Memory B cell (primary cell): ENCODE measurements around the gene EXOC6B.

Experiments used
- ATAC-seq: fragments of 150-1000 bp; cut with Tn5 transposase; 2 replicates; pipeline ENCODE4 v1.10.0; 2021; ENCODE audit warnings: low read depth, mild to moderate bottlenecking, moderate library complexity
- DNase-seq, 2 donors: peaks; one replicate each; pipeline ENCODE4 v3.0.0; 2022; ENCODE audit warnings: low spot score in 2 of 2
- H3K27ac Mint-ChIP-seq: one replicate; pipeline ENCODE4 v1.8.0; 2022; ENCODE audit warnings: mild to moderate bottlenecking, moderate library complexity, mixed read lengths
- H3K27me3 Mint-ChIP-seq: one replicate; pipeline ENCODE4 v1.8.0; 2022; ENCODE audit warnings: mixed read lengths
- H3K36me3 Mint-ChIP-seq: one replicate; pipeline ENCODE4 v1.8.0; 2022; ENCODE audit warnings: mild to moderate bottlenecking, mixed read lengths
- H3K4me1 Mint-ChIP-seq: one replicate; pipeline ENCODE4 v1.8.0; 2022; ENCODE audit warnings: mixed read lengths
- H3K4me3 Mint-ChIP-seq: one replicate; pipeline ENCODE4 v1.8.0; 2022; ENCODE audit warnings: mild to moderate bottlenecking, moderate library complexity, mixed read lengths
- H3K9me3 Mint-ChIP-seq: one replicate; pipeline ENCODE4 v1.8.0; 2022; ENCODE audit warnings: mixed read lengths

EXOC6B gene

DNA sequence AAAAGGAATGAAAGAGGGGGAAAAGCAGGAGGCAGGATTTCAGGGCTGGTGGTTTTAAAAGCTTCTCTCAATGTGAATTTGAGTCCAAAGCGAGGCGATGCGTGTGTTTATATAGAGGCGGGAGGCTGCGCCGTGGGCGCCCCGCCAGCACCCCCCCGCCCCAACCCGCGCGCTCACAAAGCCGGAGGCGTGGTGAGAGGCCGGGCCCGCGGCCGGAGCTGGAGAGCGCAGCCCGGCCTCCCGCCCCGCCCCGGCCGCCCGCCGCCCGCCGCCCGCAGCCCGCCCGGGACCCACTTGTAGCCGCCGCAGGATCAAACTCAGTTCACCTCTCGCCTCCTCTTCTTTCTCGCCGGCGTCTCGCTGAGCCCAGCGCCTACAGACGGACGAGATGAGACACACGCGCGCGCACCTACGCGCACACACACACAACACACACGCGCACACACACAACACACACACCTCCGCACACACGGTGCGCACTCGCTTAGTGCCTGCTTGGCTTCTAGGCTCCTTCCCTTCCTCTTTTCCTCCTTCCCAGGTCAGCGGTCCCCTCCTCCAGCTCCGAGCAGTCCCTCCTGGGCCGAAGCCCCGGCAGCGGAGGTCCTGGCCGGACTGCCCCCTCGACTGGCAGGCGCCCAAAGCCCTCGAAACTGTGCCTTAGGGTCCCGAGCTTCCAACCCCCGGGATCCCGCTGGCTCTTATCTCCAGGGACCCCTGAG is 676.8 kb downstream of the EXOC6B start:
- H3K27me3 Mint-ChIP-seq: peaks cover 37% of the 10 kb centered on the region
- ATAC-seq (peak; percentile 23), DNase-seq (peak in 1 of 2 donors; percentile 23)
- H3K4me3 Mint-ChIP-seq: peak overlapping the region; percentile 85
- peaks cover 5% of the 10 kb centered on the region for H3K9me3 Mint-ChIP-seq
- peak overlapping the region; percentile 43 for H3K27ac Mint-ChIP-seq
- peaks cover 7% of the 10 kb centered on the region for H3K36me3 Mint-ChIP-seq
- H3K4me1 Mint-ChIP-seq: peaks cover 30% of the 10 kb centered on the region

DNA sequence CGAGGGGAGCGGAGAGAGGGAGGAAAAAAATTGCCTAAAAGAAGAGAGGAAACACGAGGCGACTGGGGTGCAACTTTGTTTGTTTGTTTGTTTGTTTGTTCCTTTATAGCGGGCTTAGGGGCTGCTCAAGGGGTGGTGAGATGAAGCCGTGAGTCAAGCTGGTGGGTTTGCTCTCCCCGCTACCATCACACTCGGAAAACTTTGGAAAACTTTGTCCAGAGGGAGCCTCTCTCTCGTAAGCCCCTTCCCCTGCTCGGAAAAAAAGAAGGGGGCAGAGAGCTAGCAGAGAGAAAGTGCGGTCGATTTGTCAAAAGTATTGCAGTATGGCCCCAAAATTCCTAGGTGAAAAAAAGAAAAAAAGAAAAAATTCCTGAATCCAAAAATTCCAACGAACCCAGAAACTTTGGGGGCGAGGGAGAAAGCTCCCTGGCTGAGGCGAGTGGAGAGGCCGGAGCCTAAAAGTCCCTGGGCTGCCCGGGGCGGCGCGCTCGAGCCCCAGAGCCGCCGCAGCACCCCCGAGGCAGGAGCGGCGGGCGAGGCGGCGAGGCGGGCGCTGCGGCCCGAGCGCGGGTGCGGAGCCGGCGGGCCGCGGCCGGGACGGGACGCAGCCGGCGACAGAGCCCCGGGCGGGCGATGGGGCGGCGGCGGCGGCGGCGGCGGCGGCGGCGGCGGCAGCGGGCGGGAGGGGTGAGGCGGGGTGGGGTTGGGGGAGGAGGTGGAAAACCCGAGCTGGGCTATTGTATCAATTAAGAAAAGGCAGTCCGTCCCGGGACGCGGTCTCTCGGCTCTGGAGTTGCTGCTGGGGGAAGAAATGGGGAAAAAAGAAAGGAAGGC is 677.6 kb downstream of the EXOC6B start:
- H3K4me1 Mint-ChIP-seq: peaks cover 30% of the 10 kb centered on the region
- ATAC-seq: peak; percentile 12
- H3K27ac Mint-ChIP-seq: peak overlapping the region; percentile 39

DNA sequence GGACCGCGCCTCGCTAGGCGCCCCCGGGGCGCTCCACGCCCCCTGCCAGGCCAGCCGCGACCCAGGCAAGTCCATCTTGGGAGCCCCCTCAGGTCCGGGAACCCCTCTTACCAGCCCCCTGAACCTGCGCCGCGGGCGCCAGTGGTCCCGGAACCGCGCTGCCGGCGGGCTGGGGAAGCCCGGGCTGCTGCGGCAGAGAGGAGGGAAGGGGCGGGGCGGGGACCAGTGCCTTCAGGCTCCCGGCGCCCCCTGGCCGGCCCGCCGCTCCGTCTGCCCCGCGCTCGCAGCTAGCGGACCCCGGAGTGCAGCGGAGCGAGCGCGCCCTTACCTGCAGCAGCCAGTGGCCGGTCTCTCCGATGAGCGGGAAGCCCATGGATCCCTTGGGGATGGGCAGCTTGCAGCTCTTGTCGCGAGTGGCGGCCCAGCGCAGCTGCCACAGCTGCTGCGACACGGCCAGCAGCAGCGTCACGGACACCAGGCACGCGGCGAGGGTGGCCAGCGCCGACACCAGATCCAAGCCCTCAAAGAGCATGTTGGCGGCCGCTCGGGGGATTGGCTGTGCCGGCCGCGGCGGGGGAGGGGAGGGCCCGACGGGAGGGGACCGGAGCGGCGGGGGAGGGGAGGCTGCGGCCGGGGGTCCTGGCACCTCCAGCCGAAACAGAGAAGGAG is 678.4 kb downstream of the EXOC6B start, which contains the start of gene CYP26B1:
TSS of gene CYP26B1 (minus strand) at position 560 of the 669 bp plus-strand sequence. CDS start at position 532, 28 bp downstream.
- H3K9me3 Mint-ChIP-seq: peaks cover 5% of the 10 kb centered on the region

More for the DNA sequence above, 677.6 kb downstream of the EXOC6B start:
- peaks cover 5% of the 10 kb centered on the region for H3K9me3 Mint-ChIP-seq
- peaks cover 7% of the 10 kb centered on the region for H3K36me3 Mint-ChIP-seq
- peak in 1 of 2 donors; percentile 11 for DNase-seq
- H3K4me3 Mint-ChIP-seq: peak overlapping the region; percentile 85
- peaks cover 37% of the 10 kb centered on the region for H3K27me3 Mint-ChIP-seq

DNA sequence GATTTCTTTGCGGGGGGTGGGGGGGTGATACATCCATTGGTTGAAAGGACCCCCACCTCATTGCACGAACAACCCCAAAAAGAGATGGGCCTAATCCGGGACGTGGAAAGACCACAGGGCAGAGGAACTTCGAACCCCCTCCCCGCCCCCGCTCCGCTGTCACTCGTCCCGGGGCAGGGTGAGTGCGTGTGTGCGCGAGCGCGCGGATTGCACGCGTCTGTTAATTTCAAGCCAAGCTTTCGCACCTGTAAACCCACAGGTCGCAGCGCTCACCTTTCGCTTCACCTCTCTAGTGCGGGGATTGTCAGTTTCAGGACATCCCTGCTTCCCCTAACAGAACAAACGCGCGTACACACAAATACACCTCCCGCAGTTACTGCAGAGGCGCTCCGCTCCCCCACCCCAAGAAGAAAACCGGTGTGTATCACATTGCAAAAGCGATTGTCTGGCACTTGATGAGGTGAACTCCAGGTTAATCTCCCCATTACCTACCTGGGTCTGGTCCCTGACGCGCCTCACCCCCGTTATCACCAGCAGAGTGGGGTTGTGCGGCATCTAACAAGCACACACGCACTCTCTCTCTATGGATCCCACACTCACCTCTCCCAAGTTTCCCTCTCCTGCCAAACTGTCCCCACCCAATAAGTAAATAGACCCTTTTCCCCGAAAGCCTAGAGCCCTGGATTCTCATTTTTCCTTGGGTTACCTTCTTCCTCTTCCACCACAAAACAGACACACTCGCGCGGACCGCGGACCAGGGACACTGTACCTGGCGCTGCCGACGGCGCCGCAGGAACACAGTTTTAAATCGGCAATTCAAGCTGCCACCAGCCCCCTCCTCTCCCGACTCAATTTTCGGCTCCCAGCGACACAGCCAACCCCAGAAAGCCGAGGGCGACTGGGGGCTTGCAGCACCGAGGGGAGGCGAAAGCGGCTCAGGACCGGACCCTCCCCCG is 679.2 kb downstream of the EXOC6B start:
- Mint-ChIP-seq H3K27me3 (peaks cover 39% of the 10 kb centered on the region), H3K36me3 (peaks cover 7% of the 10 kb centered on the region), H3K4me1 (peaks cover 30% of the 10 kb centered on the region), H3K4me3 (peak overlapping the region; percentile 29), H3K27ac (no peak overlapping the region), H3K9me3 (peaks cover 5% of the 10 kb centered on the region)
- ATAC-seq (no peak), DNase-seq (peak in 1 of 2 donors; percentile 8)

More for the DNA sequence above, 678.4 kb downstream of the EXOC6B start, which contains the start of gene CYP26B1:
- no peak for DNase-seq
- Mint-ChIP-seq H3K36me3 (peaks cover 7% of the 10 kb centered on the region), H3K27ac (peak within 1 kb of the TSS; percentile 39), H3K4me3 (peak within 1 kb of the TSS; percentile 85), H3K27me3 (peaks cover 35% of the 10 kb centered on the region), H3K4me1 (peaks cover 30% of the 10 kb centered on the region)
- ATAC-seq: no peak

DNA sequence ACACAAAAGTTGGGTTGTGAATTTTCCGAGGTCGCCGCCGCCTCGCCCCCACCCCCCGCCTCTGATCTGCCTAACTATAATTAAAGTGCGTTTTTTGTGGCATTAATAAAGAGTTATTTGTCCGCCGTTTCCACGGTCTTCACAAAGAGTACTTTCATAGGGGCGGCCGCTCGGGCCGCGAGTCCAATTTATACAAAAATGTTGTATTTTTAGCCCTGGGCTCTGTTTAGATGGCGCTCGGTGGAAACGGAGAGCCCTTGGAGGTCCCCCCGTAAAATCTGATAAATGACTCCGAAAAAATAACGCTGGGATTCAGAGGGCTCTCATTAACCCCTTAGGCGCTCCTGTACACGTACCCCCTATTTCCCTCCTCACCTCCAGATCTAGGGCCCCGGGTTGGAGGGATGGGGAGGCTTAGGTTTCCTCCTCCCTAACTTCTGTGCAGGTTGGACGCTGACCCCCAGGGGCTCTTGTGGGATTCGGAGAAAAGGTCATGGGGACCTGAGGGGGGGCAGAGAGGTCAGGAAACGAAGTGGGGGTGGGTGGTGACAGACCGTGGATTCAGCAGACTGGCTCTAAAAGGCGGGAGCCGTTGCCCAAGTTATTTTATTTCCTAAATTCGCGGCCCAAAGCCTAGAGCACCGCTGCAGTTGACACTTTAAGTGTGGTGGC is 680.0 kb downstream of the EXOC6B start:
- Mint-ChIP-seq H3K4me3 (peak overlapping the region; percentile 78), H3K36me3 (peaks cover 7% of the 10 kb centered on the region), H3K27me3 (peaks cover 35% of the 10 kb centered on the region), H3K4me1 (peaks cover 30% of the 10 kb centered on the region), H3K9me3 (peaks cover 5% of the 10 kb centered on the region), H3K27ac (no peak overlapping the region)
- ATAC-seq (no peak), DNase-seq (no peak)

DNA sequence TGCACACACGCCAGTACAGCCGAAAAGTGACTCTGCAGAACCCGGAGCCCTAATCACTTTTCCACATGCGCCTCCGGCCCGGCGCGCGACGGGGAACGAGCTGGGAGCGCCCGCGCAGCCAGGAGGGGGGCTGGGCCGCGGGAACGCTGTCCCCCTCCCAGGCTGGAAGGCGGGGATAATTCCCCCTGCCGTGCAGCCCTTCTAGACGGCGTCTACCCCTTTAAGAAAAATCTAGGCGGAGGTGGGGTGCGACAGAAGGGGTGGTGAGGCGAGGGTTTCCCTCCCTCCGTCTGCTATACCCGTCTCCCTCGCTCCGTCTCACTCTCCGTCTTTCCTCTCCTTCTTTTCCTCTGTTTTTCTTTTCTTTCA is 680.6 kb downstream of the EXOC6B start:
- Mint-ChIP-seq H3K27ac (no peak overlapping the region), H3K4me3 (peak overlapping the region; percentile 78), H3K27me3 (peaks cover 33% of the 10 kb centered on the region), H3K9me3 (peaks cover 5% of the 10 kb centered on the region), H3K4me1 (peaks cover 28% of the 10 kb centered on the region), H3K36me3 (peaks cover 7% of the 10 kb centered on the region)
- no peak for ATAC-seq
- DNase-seq: no peak

DNA sequence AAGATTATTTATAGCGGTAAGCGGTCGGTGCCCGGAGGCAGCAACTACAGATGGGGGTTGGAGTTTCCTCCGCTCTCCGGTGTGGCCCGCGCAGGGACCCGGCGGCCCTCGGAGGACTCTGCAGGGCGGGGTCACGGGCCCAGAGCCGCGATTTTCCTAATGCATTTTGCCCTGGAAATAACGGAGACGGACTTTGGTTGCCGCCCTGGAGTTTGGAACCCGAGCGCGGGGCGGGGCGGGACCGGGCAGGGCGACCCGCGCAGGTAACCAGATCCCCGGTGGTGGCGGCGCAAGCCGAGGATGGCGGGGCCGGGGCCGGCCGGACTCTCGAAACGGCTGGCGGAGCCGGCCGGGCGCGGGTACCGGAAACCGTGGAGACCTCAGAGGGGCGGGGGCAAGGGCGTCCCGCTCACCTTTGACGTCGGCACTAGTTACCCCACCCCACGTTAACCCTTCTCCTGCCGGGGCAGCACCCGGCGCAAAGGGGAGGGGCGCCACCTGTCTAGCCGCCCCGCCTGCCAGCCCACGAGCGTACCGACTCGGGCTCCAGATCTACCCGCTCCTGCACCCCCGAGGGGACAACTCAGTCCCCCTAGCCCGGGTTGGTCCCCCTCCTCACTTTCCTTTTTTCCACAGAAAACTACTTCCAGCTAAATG is 681.1 kb downstream of the EXOC6B start:
- Mint-ChIP-seq H3K9me3 (peaks cover 5% of the 10 kb centered on the region), H3K27me3 (peaks cover 28% of the 10 kb centered on the region), H3K36me3 (peaks cover 7% of the 10 kb centered on the region), H3K4me1 (peaks cover 22% of the 10 kb centered on the region), H3K4me3 (peak overlapping the region; percentile 39), H3K27ac (no peak overlapping the region)
- ATAC-seq: no peak
- DNase-seq: no peak

DNA sequence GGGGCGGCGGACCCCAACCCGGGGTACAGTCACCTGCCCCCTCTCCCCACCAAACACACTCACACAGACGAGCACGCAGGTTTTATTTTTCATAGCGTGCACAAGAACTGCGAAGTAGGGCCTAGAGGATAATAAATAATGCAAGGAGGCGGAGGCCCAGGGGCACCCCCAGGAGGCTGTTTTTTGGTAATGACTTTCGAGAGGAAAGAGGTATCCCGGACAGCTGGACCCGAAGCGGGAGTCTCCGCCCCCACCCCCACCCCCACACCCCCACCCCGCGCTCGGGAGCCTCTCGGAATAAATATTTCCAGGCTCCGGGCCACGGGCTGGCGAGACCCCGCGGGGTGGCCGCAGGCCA is 681.6 kb downstream of the EXOC6B start:
- DNase-seq (no peak), ATAC-seq (no peak)
- peaks cover 7% of the 10 kb centered on the region for H3K36me3 Mint-ChIP-seq
- no peak overlapping the region for H3K27ac Mint-ChIP-seq
- peak overlapping the region; percentile 21 for H3K4me3 Mint-ChIP-seq
- H3K4me1 Mint-ChIP-seq: peaks cover 17% of the 10 kb centered on the region
- peaks cover 5% of the 10 kb centered on the region for H3K9me3 Mint-ChIP-seq
- peaks cover 24% of the 10 kb centered on the region for H3K27me3 Mint-ChIP-seq

DNA sequence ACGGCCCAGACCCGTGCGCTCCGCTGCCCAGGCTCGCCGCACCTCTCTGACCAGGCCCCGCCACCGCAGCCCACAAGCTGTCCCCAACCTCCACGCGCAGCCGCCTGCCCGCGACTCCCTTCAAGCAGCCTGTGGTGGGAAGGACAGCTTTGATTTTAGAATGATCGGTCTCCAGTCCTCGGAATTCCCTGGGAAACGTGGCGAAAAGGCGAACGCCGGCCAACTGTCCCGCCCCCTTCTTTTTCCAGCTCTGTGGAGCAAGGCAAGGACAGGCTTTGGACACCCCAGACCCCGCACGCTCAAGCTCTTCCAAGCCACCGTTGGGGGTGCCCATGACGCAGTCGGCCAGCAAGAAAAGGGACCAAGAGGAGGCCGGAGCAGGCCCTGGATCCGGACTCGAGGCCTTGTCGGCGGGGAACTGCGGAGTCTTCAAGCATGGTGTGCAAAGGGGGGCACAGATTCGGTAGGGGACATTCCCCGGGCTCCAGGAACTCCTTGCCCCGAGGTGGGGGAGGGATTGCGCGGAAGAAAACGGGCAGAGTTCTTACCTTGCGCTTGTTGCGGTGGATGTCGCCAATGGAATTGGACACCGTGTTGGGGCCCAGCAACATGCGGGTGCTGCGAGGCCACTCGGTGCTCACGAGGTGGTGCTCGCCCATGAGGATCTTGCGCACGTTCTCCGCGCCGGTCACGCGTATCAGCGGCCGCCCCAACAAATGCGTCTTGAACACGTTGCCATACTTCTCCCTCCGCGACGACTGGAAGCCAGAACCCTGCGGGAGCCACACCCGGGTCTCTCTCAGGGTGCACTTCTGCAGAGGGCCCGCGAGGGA is 682.2 kb downstream of the EXOC6B start:
- peaks cover 7% of the 10 kb centered on the region for H3K36me3 Mint-ChIP-seq
- ATAC-seq (no peak), DNase-seq (no peak)
- peaks cover 19% of the 10 kb centered on the region for H3K27me3 Mint-ChIP-seq
- no peak overlapping the region for H3K27ac Mint-ChIP-seq
- H3K4me3 Mint-ChIP-seq: peak overlapping the region; percentile 21
- peaks cover 5% of the 10 kb centered on the region for H3K9me3 Mint-ChIP-seq
- peaks cover 13% of the 10 kb centered on the region for H3K4me1 Mint-ChIP-seq

DNA sequence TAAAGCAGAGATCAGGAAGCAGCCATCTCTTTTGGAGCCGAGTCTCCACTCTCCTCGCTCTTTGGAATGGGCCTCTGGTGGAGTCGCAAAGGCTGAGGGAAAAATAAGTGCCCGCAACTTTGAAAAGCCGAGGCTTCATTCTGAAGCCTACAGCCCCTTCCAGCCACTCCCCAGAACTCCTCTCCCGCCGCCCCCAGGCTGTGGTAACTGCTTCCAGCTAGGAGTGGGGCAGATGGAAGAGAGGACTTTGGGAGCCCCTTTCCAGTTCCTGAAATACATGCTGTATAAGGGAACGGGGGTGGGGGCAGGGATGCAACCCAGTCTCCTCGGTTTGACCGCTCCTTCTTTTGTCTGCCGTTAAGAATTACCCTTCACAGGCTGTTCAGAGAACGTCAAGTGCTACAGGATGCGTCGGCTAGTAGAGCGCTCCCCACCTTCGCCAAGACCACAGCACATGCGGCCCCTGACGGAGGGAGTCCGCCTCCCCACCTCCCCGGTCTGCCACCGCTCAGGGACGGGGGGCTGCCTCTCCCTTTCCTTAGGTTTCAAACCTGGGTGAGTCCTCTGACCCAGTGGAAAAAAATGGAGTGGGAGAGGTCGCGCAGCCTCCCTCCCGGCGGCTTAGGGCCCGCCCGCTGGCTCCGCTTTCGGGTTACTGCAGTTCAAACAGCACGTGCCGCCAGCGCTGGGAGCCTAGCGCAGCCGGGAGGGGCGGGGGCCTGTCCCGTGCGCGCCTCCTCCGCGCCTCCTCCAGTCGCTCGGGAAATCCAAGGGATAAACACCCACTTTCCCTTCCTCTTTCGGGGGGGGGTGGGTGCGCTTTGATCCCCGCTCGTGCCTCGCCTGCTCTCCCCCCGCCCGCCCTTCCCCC is 683.0 kb downstream of the EXOC6B start:
- Mint-ChIP-seq H3K4me1 (peaks cover 9% of the 10 kb centered on the region), H3K4me3 (no peak overlapping the region), H3K27ac (no peak overlapping the region), H3K9me3 (peaks cover 5% of the 10 kb centered on the region), H3K27me3 (peaks cover 16% of the 10 kb centered on the region), H3K36me3 (peaks cover 5% of the 10 kb centered on the region)
- DNase-seq (peak in 1 of 2 donors; percentile 6), ATAC-seq (no peak)

DNA sequence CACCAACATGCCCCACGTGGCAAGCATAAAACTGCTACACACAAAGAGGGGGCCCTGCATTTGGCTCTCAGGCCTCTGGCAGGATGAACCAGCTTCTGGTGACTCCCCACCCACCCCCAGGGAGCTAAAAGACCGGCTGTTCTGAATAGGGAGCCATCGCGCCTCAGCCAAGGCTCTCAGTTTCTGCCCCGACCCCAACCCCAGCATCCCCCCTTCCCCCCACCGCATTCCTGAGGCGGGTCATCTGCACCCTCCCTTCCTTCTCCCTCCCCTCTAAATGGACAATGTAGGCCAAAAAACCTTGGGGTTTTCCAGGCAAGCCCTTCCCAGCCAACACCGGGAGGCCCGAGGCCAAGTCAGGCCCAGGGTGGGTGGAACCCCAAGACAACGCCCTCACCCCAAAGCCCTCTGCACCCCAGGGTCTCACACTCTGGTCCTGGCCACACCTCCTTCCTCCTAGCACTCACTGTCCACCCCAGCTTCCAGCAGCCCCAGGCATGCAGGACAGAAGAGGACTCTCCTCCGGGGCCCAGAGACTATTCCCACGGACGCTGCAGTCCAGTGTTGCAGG is 683.9 kb downstream of the EXOC6B start:
- no peak for ATAC-seq
- H3K4me3 Mint-ChIP-seq: no peak overlapping the region

More for the DNA sequence above, 683.9 kb downstream of the EXOC6B start:
- no peak for DNase-seq
- Mint-ChIP-seq H3K27ac (no peak overlapping the region), H3K4me1 (peaks cover 13% of the 10 kb centered on the region), H3K9me3 (peaks cover 5% of the 10 kb centered on the region), H3K27me3 (peaks cover 18% of the 10 kb centered on the region), H3K36me3 (peaks cover 5% of the 10 kb centered on the region)
